Neutrophil (primary cell): Measurements from ENCODE around the gene CYTL1.

Experiments used
- H3K27ac ChIP-seq: fragments of 200-600 bp; sonication (generic); 2 replicates; pipeline ENCODE4 v1.5.1; 2016; ENCODE audit warnings: mild to moderate bottlenecking, moderate library complexity
- H3K27me3 ChIP-seq: fragments of 200-600 bp; sonication (generic); 2 replicates; pipeline ENCODE4 v1.6.0; 2016; ENCODE audit warnings: mild to moderate bottlenecking
- H3K36me3 ChIP-seq: fragments of 200-600 bp; sonication (generic); 2 replicates; pipeline ENCODE4 v1.5.1; 2017
- H3K4me1 ChIP-seq, 2 experiments: fragments of 200-600 bp in 1 of 2; sonication (generic) in 1 of 2; 1 replicate in 1 of 2; 2 replicates in 1 of 2; pipeline versions ENCODE4 v1.5.1 to v1.6.1; 2013 to 2016; ENCODE audit warnings: low read depth in 1 of 2, low read length in 1 of 2, mild to moderate bottlenecking in 1 of 2, moderate library complexity in 1 of 2; ENCODE audit not compliant: control insufficient read depth in 1 of 2, insufficient read depth in 1 of 2
- H3K4me3 ChIP-seq, 2 experiments: fragments of 200-600 bp in 1 of 2; sonication (generic) in 1 of 2; 1 replicate in 1 of 2; 2 replicates in 1 of 2; pipeline ENCODE4 v1.5.1; 2013 to 2016; ENCODE audit warnings: low read depth in 1 of 2, low read length in 1 of 2, mild to moderate bottlenecking in 1 of 2, moderate library complexity in 1 of 2
- H3K9me3 ChIP-seq: fragments of 200-600 bp; sonication (generic); 2 replicates; pipeline ENCODE4 v1.5.1; 2016
- TF ChIP-seq, protein P1 (sequence below): fragments of 200-600 bp; sonication (generic); IDR thresholded peaks from 2 replicates; pipeline ENCODE4 v1.5.1; 2016; ENCODE audit warnings: antibody characterized with exemption

The CYTL1 gene

DNA sequence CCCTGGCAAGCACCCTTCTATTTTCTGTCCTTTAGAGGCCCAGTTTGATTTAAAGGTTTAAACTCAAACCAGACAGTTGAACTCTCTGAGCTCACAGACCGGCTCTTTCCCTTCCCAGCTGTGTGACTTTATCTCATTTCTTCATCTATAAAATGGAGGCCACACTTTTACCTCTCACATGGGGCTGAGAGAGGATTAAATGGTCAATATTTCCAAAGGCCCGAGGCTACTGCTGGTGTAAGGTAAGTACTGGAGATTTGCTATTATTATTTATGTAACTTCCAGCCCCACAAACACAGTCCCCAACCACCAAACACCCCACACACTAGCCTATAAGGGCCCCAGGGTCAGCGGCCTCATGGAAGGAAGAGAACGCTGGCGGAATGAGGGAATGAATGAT, 13.6 kb upstream of the CYTL1 start:
- Histone ChIP-seq H3K4me1 (peaks cover 38 to 42% of the 10 kb centered on the region in 2 experiments), H3K27me3 (peaks cover 13% of the 10 kb centered on the region), H3K27ac (no peak overlapping the region), H3K9me3 (no peaks in the 10 kb centered on the region), H3K4me3 (no peak overlapping the region), H3K36me3 (no peaks in the 10 kb centered on the region)
- TF ChIP-seq, protein P1, sequence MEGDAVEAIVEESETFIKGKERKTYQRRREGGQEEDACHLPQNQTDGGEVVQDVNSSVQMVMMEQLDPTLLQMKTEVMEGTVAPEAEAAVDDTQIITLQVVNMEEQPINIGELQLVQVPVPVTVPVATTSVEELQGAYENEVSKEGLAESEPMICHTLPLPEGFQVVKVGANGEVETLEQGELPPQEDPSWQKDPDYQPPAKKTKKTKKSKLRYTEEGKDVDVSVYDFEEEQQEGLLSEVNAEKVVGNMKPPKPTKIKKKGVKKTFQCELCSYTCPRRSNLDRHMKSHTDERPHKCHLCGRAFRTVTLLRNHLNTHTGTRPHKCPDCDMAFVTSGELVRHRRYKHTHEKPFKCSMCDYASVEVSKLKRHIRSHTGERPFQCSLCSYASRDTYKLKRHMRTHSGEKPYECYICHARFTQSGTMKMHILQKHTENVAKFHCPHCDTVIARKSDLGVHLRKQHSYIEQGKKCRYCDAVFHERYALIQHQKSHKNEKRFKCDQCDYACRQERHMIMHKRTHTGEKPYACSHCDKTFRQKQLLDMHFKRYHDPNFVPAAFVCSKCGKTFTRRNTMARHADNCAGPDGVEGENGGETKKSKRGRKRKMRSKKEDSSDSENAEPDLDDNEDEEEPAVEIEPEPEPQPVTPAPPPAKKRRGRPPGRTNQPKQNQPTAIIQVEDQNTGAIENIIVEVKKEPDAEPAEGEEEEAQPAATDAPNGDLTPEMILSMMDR, result no peak

DNA sequence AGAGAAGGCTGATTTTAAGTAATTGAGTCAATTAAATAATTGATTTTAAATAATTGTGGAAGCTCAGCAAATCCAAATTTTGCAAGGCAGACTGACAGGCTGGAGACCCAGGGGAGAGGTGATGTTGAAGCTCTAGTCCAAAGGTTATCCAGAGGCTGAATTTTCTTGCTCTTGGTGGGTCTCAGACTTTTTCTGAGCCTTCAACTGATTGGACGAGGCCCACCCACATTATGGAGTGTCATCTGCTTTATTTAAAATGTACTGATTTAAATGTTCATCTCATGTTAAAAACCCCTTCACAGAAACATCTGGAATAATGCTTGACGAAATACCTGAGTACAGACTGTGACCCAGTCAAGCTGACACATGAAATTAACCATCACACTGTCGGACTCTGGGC, 11.7 kb upstream of the CYTL1 start:
- H3K9me3 ChIP-seq, result no peaks in the 10 kb centered on the region
- peaks cover 13% of the 10 kb centered on the region for H3K27me3 ChIP-seq
- H3K4me3 ChIP-seq, result no peak overlapping the region
- no peak overlapping the region for H3K27ac ChIP-seq
- no peaks in the 10 kb centered on the region for H3K36me3 ChIP-seq
- TF ChIP-seq, protein P1, result no peak
- peaks cover 21 to 25% of the 10 kb centered on the region in 2 experiments for H3K4me1 ChIP-seq

DNA sequence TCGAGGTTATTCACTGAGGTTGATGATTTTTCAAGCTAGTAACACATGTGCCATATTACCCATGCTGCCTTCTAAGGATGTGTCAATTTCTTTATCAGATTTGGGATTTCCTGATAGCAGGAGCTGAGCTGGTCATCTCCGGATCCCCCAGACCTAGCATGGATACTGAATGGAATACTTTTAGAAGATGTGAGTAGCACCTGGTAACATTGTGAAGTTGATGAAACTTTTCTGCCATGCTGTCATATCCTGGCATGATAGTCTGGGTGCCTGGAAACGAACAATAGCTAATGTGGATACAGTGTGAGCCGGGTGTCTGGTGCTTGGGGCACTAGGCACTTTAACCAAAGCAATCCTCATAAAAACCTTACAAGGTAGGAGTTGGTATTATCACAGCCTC, 11.0 kb upstream of the CYTL1 start:
- no peak overlapping the region for H3K4me3 ChIP-seq
- H3K36me3 ChIP-seq, result no peaks in the 10 kb centered on the region
- H3K27ac ChIP-seq, result no peak overlapping the region
- peaks cover 10% of the 10 kb centered on the region for H3K27me3 ChIP-seq
- no peaks in the 10 kb centered on the region for H3K9me3 ChIP-seq
- H3K4me1 ChIP-seq, result peaks cover 21 to 25% of the 10 kb centered on the region in 2 experiments
- TF ChIP-seq, protein P1, result no peak

DNA sequence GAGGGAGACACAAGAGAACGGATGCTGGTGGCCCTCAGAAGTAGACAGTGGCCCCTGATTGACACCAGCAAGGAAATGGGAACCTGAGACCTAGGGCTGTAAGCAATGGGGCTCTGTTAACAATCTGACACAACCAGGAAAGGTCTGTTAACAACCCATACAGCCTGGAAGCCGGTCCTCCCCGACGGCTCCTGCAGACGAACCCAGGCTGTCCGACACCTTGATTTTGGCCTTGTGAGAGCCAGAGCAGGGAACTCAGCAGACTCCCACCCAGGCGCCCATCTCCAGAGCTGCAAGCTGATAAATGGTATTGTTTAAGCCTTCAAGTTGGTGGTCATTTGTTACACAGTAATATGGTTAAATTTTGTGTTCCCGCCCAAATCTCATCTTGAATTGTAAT, 10.2 kb upstream of the CYTL1 start:
- no peaks in the 10 kb centered on the region for H3K36me3 ChIP-seq
- no peak overlapping the region for H3K4me3 ChIP-seq
- H3K4me1 ChIP-seq, result peaks cover 18 to 20% of the 10 kb centered on the region in 2 experiments
- H3K9me3 ChIP-seq, result no peaks in the 10 kb centered on the region
- TF ChIP-seq, protein P1, result no peak
- no peak overlapping the region for H3K27ac ChIP-seq
- H3K27me3 ChIP-seq, result peaks cover 2% of the 10 kb centered on the region

DNA sequence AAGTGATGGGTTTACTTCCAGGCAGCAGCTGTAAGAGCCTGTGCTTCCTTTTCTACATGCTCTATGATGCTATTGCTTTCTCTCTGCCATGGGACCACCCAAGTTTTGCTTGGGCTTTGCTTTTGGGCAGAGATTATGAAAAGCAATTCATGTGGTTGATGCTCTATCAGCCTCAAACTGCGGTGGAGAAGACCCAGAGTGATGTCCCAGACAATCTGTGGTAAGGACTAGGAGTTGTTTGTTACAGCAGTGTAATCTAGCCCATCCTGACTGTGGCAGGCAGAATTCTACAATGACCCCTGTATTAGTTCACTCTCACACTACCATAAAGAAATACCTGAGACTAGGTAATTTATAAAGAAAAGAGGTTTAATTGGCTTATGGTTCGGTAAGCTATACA, 9.2 kb upstream of the CYTL1 start:
- Histone ChIP-seq H3K36me3 (no peaks in the 10 kb centered on the region), H3K27me3 (no peaks in the 10 kb centered on the region), H3K4me1 (peaks cover 8 to 10% of the 10 kb centered on the region in 2 experiments), H3K4me3 (no peak overlapping the region), H3K27ac (no peak overlapping the region), H3K9me3 (no peaks in the 10 kb centered on the region)
- TF ChIP-seq, protein P1, result no peak

DNA sequence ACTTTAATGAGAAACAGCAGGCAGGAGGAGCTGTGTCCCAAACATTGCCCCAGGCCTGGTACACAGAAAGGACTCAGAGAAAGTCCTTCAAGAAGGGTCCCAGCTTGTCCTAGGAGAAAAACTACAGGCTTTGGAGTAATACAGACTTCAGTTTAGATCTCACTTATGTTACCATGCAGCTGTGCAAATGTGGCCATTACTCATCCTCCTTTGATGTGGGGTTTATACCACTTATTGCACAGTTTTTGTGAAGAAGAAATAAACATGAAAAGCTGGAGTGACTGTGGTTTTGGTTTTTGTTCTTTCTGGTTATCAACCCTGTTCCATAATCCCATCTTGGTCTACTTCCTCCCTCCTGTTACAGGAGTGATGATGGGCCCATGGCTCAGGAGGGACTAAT, 8.1 kb upstream of the CYTL1 start:
- no peaks in the 10 kb centered on the region for H3K4me1 ChIP-seq
- TF ChIP-seq, protein P1, result no peak
- H3K4me3 ChIP-seq, result no peak overlapping the region
- H3K36me3 ChIP-seq, result no peaks in the 10 kb centered on the region
- H3K9me3 ChIP-seq, result no peaks in the 10 kb centered on the region
- no peaks in the 10 kb centered on the region for H3K27me3 ChIP-seq
- H3K27ac ChIP-seq, result no peak overlapping the region
